Pancreas (tissue), 10 donors: ENCODE data around the gene RTCB. TPM values are rescaled to one million over a fixed set of nuclear protein-coding genes. Genes with fewer than 3 reads are reported as not detected.

Experiments used
- ATAC-seq, 4 donors: fragments of 200-7000 bp; cut with Tn5 transposase; one replicate each; pipeline versions ENCODE4 v1.8.0 to v1.9.1; 2020; ENCODE audit warnings: mild to moderate bottlenecking in 4 of 4, moderate library complexity in 4 of 4
- DNase-seq, 6 donors: peaks; one replicate each; pipeline ENCODE4 v3.0.0-alpha.2; 2020
- FAIRE-seq: peaks from 2 replicates; lab custom pipeline; 2012; peaks lifted over from hg19 to GRCh38; lab: Jason Lieb, UNC
- H3K27ac ChIP-seq, 4 donors: fragments of 200-600 bp; sonication (generic); 1 replicate in 3 of 4; 2 replicates in 1 of 4; pipeline versions ENCODE4 v1.5.0 to v1.8.0; 2020
- H3K27me3 ChIP-seq, 4 donors: fragments of 200-600 bp; one replicate each; pipeline ENCODE4 v1.8.0; 2021
- H3K36me3 ChIP-seq, 3 donors: fragments of 200-600 bp; sonication (generic) in 1 of 3; one replicate each; pipeline versions ENCODE4 v1.5.0 to v1.8.0; 2020 to 2021
- H3K4me1 ChIP-seq, 3 donors: fragments of 200-600 bp; one replicate each; pipeline ENCODE4 v1.8.0; 2021
- H3K4me3 ChIP-seq, 4 donors: fragments of 200-600 bp; sonication (generic) in 2 of 4; one replicate each; pipeline versions ENCODE4 v1.5.0 to v1.8.0; 2020 to 2021
- H3K9me3 ChIP-seq, 4 donors: fragments of 200-600 bp; one replicate each; pipeline ENCODE4 v1.8.0; 2021
- WGBS, 2 donors: extraction: QIAGEN DNeasy Blood & Tissue Kit; methylation state at CpG; one replicate each; pipeline ENCODE4 v1.1.7; 2013; 5-methylcytosine and 5-hydroxymethylcytosine counted together
- intact Hi-C, 3 donors: fragments of 100-400 bp; cut with DNase I; formaldehyde crosslinking; loops; one replicate each; pipeline versions ENCODE4 v1.11.1 to v1.14.2; 2022
- polyA plus RNA-seq, 2 donors: library from polyadenylated mRNA; stranded (reverse); fragments of 200-250 nt; gene quantifications; one replicate each; pipeline ENCODE4 v1.2.3, GENCODE V29; 2013
- total RNA-seq, 6 donors: library from RNA; stranded (reverse); fragmentation: NEBNext Ultra II Directional in 4 of 6; extraction: Animal tissue kit (Norgen Biotek cat#: 25700) in 4 of 6; gene quantifications; one replicate each; pipeline versions ENCODE4 v1.2.1 to v1.2.4, GENCODE V29; 2021 to 2023
- TF ChIP-seq, protein P1 (sequence below), 4 donors: fragments of 200-600 bp; sonication (generic) in 3 of 4; IDR thresholded peaks; one replicate each; pipeline versions ENCODE4 v1.5.0 to v1.8.0; 2021; ENCODE audit warnings: antibody characterized with exemption in 4 of 4
- donor health status: healthy with polysubstance abuse.
- donor health status: DM: no; HTN: no; CAD: no; lungs with moderate emphysema.
- donor health status: DM: no; HTN: no; CAD: no.
- donor health status: control.
- donor health status: control.
- donor health status: Bipolar disorder and iron deficiency.
- donor health status: DM: yes; HTN: yes; CAD: no.
- donor health status: DM: no; HTN: no; CAD: no.
- donor health status: DM: no; HTN: no; CAD: no.
- donor health status: DM: yes; HTN: yes; CAD: no.

RTCB gene
- total and polyA plus RNA-seq, 8 donors, result 15.1 to 42.6 (median 30.6) TPM

- FAIRE-seq, result no peak
- no peaks in the 10 kb centered on the region for H3K9me3 ChIP-seq
- intact Hi-C loops, result no loop called here
Measured at GRCh38 chr22:32411402-32411801, 645 bp downstream of the RTCB start.

DNA sequence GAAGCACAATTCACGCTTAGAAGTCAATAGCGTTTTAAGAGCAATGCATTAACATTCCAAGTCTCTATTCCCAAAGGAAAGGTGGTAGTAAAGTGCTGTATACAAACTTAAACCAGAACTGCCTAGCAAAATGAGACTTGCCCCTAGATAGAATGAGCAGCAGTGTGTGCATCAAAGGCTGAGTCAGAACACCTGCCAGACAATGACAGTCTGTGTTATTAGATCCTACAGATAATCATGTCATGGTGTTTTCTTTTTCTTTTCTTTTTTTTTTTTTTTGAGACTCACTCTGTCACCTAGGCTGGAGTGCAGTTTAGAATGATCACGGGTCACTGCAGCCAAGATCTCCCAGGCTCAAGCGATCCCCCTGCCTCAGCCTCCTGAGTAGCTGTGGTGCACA, 1.6 kb downstream of the RTCB start:
- H3K27me3 ChIP-seq, result no peaks in the 10 kb centered on the region
- 69 to 73% methylated on average over 4 of the region's 4 CpGs for WGBS, 2 donors
- H3K4me3 ChIP-seq, result peak overlapping the region in 2 of 4 donors; percentile 84 to 96

More at GRCh38 chr22:32411402-32411801, 645 bp downstream of the RTCB start:
- DNase-seq (no peak), ATAC-seq (peak; percentile 49 to 59 (median 55))
- Histone ChIP-seq H3K27ac (peak overlapping the region in 3 of 4 donors; percentile 20 to 62 (median 58)), H3K4me3 (peak overlapping the region; percentile 67 to 96 (median 90)), H3K27me3 (no peaks in the 10 kb centered on the region), H3K4me1 (peaks cover 0 to 15% (median 4%) of the 10 kb centered on the region in 3 donors), H3K36me3 (peaks cover 0 to 21% (median under 1%) of the 10 kb centered on the region in 3 donors)
- WGBS, 2 donors, result 1% methylated on average over 12 of the region's 12 CpGs
- TF ChIP-seq, protein P1, sequence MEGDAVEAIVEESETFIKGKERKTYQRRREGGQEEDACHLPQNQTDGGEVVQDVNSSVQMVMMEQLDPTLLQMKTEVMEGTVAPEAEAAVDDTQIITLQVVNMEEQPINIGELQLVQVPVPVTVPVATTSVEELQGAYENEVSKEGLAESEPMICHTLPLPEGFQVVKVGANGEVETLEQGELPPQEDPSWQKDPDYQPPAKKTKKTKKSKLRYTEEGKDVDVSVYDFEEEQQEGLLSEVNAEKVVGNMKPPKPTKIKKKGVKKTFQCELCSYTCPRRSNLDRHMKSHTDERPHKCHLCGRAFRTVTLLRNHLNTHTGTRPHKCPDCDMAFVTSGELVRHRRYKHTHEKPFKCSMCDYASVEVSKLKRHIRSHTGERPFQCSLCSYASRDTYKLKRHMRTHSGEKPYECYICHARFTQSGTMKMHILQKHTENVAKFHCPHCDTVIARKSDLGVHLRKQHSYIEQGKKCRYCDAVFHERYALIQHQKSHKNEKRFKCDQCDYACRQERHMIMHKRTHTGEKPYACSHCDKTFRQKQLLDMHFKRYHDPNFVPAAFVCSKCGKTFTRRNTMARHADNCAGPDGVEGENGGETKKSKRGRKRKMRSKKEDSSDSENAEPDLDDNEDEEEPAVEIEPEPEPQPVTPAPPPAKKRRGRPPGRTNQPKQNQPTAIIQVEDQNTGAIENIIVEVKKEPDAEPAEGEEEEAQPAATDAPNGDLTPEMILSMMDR (IDR thresholded peaks at IDR 0.05), result no peak

GRCh38 chr22:32409977-32410376, 2.1 kb downstream of the RTCB start:
- 91 to 94% methylated on average over 9 of the region's 9 CpGs for WGBS, 2 donors
- H3K4me3 ChIP-seq, result peak overlapping the region in 1 of 4 donors; percentile 96
- DNase-seq (no peak), ATAC-seq (no peak), FAIRE-seq (no peak)
- no peaks in the 10 kb centered on the region for H3K9me3 ChIP-seq
- intact Hi-C loops, result no loop called here
- no peaks in the 10 kb centered on the region for H3K27me3 ChIP-seq
- H3K27ac ChIP-seq, result no peak overlapping the region
- peaks cover 0 to 34% (median 14%) of the 10 kb centered on the region in 3 donors for H3K36me3 ChIP-seq
- H3K4me1 ChIP-seq, result peaks cover 0 to 15% (median 4%) of the 10 kb centered on the region in 3 donors
- TF ChIP-seq, protein P1 (IDR thresholded peaks at IDR 0.05), result no peak

More for the DNA sequence above, 1.6 kb downstream of the RTCB start:
- Histone ChIP-seq H3K36me3 (peaks cover 0 to 29% (median 10%) of the 10 kb centered on the region in 3 donors), H3K4me1 (peaks cover 0 to 15% (median 4%) of the 10 kb centered on the region in 3 donors), H3K27ac (no peak overlapping the region), H3K9me3 (no peaks in the 10 kb centered on the region)
- ATAC-seq, result no peak
- TF ChIP-seq, protein P1 (IDR thresholded peaks at IDR 0.05), result no peak
- intact Hi-C loops, result no loop called here
- DNase-seq, result no peak
- FAIRE-seq, result no peak

DNA sequence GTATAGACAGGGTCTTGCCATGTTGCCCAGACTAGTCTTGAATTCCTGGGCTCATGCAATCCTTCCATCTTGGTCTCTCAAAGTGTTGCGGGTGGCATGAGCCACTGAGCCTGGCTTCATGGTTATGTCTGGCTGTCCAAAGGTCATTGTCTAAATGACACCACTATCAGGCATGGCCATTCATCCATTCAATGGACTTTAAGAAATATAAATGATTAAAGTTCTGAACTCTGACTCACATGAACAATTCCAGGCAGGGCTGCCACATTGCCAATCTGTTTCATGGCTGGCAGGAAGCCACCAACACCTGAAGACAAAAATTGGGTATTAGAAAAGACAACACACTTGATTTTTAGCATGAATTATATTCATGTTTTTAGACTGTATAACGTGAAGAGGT, 4.1 kb downstream of the RTCB start:
- Histone ChIP-seq H3K36me3 (peaks cover 0 to 44% (median 15%) of the 10 kb centered on the region in 3 donors), H3K27ac (no peak overlapping the region), H3K4me3 (no peak overlapping the region), H3K9me3 (no peaks in the 10 kb centered on the region), H3K27me3 (no peaks in the 10 kb centered on the region), H3K4me1 (peaks cover 0 to 15% (median 4%) of the 10 kb centered on the region in 3 donors)
- ATAC-seq (no peak), DNase-seq (no peak), FAIRE-seq (no peak)
- 48 to 73% methylated on average over 2 of the region's 2 CpGs for WGBS, 2 donors
- TF ChIP-seq, protein P1 (IDR thresholded peaks at IDR 0.05), result no peak
- intact Hi-C loops, result no loop called here

DNA sequence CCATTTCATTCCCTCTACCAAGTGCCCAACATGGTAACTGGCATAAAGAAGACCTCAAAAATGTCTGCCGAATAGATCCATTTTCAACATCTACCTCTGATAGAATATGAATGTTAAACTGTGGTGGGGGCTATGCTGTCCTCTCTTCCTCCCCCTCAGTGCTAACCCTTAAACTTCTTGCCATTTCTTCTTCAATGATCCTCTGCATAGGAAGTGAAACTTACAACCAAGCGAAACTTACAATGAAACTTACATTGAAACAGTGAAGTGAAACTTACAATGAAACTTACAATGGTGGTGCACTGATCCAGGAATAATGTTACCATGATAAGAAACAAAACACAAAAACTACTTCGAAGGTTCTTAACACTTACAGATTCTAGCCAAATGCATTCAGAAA, 4.7 kb downstream of the RTCB start:
- TF ChIP-seq, protein P1 (IDR thresholded peaks at IDR 0.05), result no peak
- no peak for ATAC-seq
- no peak for FAIRE-seq
- intact Hi-C loops, result no loop called here
- Histone ChIP-seq H3K4me1 (peaks cover 0 to 15% (median 4%) of the 10 kb centered on the region in 3 donors), H3K9me3 (no peaks in the 10 kb centered on the region), H3K27me3 (no peaks in the 10 kb centered on the region), H3K36me3 (peaks cover 0 to 44% (median 15%) of the 10 kb centered on the region in 3 donors), H3K27ac (no peak overlapping the region), H3K4me3 (no peak overlapping the region)
- DNase-seq, result no peak
- WGBS, 2 donors, result 86 to 89% methylated on average over 3 of the region's 3 CpGs
